ENCODE data around the gene KIN.

Gene KIN

DNA sequence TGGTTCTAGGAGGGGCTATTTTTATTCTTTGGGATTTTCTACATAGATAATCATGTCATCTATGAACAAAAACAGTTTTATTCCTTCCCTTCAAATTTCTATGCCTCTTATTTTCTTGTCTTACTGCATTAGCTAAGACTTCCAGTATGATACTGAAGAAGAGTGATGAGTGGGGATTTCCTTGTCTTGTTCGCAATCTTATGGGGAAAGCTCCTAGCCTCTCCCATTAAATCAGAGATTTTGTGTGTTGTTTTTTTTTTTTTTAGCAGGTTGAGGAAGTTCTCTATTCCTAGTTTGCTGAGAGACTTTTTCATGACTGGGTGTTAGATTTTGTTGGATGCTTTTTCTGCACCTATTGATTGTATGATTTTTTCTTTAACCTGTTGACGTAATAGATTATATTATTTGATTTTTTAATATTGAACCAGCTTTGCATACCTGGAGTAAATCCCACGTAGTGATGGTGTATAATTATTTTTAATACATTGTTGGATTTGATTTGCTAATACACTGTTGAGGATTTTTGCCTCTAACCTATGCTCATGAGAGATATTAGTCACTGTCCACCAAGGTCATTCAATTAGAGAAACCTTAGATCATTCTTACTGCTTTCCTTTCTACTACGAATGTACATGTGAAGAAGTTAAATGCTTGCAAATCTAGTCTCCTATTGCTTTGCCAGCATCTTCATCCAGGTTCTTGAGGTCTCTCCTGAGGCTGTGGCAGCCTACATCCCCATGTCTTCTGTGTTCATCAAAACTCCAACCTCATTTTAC, 6.6 kb upstream of the KIN start:
- H3K9ac ChIP-seq (ENCODE audit: low read depth, low read length), result no peak overlapping the region
- DNase-seq (no peak), ATAC-seq (ENCODE audit: insufficient read depth, low read depth) (no peak)
- TF ChIP-seq, protein P1, sequence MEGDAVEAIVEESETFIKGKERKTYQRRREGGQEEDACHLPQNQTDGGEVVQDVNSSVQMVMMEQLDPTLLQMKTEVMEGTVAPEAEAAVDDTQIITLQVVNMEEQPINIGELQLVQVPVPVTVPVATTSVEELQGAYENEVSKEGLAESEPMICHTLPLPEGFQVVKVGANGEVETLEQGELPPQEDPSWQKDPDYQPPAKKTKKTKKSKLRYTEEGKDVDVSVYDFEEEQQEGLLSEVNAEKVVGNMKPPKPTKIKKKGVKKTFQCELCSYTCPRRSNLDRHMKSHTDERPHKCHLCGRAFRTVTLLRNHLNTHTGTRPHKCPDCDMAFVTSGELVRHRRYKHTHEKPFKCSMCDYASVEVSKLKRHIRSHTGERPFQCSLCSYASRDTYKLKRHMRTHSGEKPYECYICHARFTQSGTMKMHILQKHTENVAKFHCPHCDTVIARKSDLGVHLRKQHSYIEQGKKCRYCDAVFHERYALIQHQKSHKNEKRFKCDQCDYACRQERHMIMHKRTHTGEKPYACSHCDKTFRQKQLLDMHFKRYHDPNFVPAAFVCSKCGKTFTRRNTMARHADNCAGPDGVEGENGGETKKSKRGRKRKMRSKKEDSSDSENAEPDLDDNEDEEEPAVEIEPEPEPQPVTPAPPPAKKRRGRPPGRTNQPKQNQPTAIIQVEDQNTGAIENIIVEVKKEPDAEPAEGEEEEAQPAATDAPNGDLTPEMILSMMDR (IDR thresholded peaks at IDR 0.05; ENCODE audit: borderline replicate concordance, extremely low read depth, low read length, poor library complexity, severe bottlenecking), result no peak
- TF ChIP-seq EZH2 (IDR thresholded peaks at IDR 0.05; ENCODE audit: borderline replicate concordance, low read depth, low read length, severe bottlenecking), result no peak
- H3K36me3 ChIP-seq (ENCODE audit: insufficient read depth, low read length), result peaks cover 51% of the 10 kb centered on the region
- no peak overlapping the region for H3K27ac ChIP-seq (ENCODE audit: low read length)
- H4K20me1 ChIP-seq (ENCODE audit: insufficient read depth, low read length), result peaks cover 65% of the 10 kb centered on the region
- H3K79me2 ChIP-seq (ENCODE audit: insufficient read depth, low read length), result peaks cover 78% of the 10 kb centered on the region
- no peaks in the 10 kb centered on the region for H3K9me3 ChIP-seq (ENCODE audit: insufficient read depth, low read length, severe bottlenecking)
- no peak overlapping the region for H2AFZ ChIP-seq (ENCODE audit: low read depth, low read length)
- no peaks in the 10 kb centered on the region for H3K27me3 ChIP-seq (ENCODE audit: insufficient read depth, low read length, poor library complexity)
- H3K4me3 ChIP-seq (ENCODE audit: low read depth in 1 of 2, low read length in 2 of 2), result no peak overlapping the region
- peaks cover 24% of the 10 kb centered on the region for H3K4me1 ChIP-seq (ENCODE audit: insufficient read depth, low read length)
- H3K4me2 ChIP-seq (ENCODE audit: insufficient read depth, low read length), result no peak overlapping the region

DNA sequence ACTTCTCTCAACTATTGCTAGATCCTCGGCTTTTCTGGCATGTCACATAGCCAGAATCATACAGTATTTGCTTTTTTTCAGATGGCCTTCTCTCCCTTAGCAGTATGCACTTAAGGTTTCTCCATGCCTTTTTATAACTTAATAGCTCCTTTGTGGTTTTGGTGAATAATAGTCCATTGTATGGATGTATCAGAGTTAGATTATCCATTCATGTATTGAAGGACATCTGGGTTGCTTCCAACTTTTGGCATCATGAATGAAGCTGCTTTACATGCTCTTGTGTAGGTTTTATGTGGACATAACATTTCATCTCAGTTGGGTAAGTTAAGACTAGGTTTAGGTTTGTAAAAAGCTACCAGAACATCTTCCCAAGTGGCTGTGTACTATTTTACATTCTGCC, 4.7 kb upstream of the KIN start:
- Histone ChIP-seq H3K9ac (ENCODE audit: low read depth, low read length) (no peak overlapping the region), H3K27ac (ENCODE audit: low read length) (no peak overlapping the region), H3K4me1 (ENCODE audit: insufficient read depth, low read length) (peaks cover 31% of the 10 kb centered on the region), H3K79me2 (ENCODE audit: insufficient read depth, low read length) (peaks cover 94% of the 10 kb centered on the region), H3K27me3 (ENCODE audit: insufficient read depth, low read length, poor library complexity) (no peaks in the 10 kb centered on the region), H3K4me2 (ENCODE audit: insufficient read depth, low read length) (0 out of 2 replicates have a peak overlapping the region, but pooled peaks have one; percentile 18), H3K36me3 (ENCODE audit: insufficient read depth, low read length) (peaks cover 39% of the 10 kb centered on the region), H3K9me3 (ENCODE audit: insufficient read depth, low read length, severe bottlenecking) (no peaks in the 10 kb centered on the region), H3K4me3 (ENCODE audit: low read depth in 1 of 2, low read length in 2 of 2) (no peak overlapping the region), H2AFZ (ENCODE audit: low read depth, low read length) (no peak overlapping the region), H4K20me1 (ENCODE audit: insufficient read depth, low read length) (peaks cover 75% of the 10 kb centered on the region)
- DNase-seq (no peak), ATAC-seq (ENCODE audit: insufficient read depth, low read depth) (no peak)
- TF ChIP-seq EZH2 (IDR thresholded peaks at IDR 0.05; ENCODE audit: borderline replicate concordance, low read depth, low read length, severe bottlenecking), result no peak
- TF ChIP-seq, protein P1 (IDR thresholded peaks at IDR 0.05; ENCODE audit: borderline replicate concordance, extremely low read depth, low read length, poor library complexity, severe bottlenecking), result no peak

DNA sequence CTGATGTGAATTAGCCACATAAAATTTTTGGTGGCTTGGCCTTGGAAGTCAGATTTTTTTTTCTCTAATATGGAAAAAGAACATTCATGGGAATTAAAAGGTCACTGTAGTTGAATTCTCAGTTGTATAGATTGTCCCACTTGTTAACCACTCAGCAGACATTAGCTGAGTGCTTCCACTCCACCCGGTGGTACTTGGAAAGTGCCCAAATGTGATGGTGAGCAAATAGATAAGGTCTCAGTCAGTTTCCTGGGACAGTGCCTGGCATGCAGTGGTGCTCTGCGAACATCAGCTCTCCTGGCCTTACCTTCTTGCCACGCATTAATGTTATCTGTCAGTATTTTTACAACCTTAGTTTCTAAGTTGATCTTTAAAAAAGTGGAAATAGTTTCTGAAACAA, 1.6 kb upstream of the KIN start:
- Histone ChIP-seq H3K4me3 (ENCODE audit: low read depth in 1 of 2, low read length in 2 of 2) (peak overlapping the region; percentile 86 to 97; a peak in 3 of 4 replicates), H3K4me2 (ENCODE audit: insufficient read depth, low read length) (peak overlapping the region; percentile 80), H4K20me1 (ENCODE audit: insufficient read depth, low read length) (peaks cover 58% of the 10 kb centered on the region), H3K36me3 (ENCODE audit: insufficient read depth, low read length) (peaks cover 20% of the 10 kb centered on the region), H3K9me3 (ENCODE audit: insufficient read depth, low read length, severe bottlenecking) (no peaks in the 10 kb centered on the region), H2AFZ (ENCODE audit: low read depth, low read length) (no peak overlapping the region), H3K27me3 (ENCODE audit: insufficient read depth, low read length, poor library complexity) (no peaks in the 10 kb centered on the region), H3K27ac (ENCODE audit: low read length) (peak overlapping the region; percentile 90; the same call in 1 of the 2 replicates), H3K9ac (ENCODE audit: low read depth, low read length) (peak overlapping the region; percentile 88), H3K79me2 (ENCODE audit: insufficient read depth, low read length) (peaks cover 99% of the 10 kb centered on the region), H3K4me1 (ENCODE audit: insufficient read depth, low read length) (peaks cover 54% of the 10 kb centered on the region)
- TF ChIP-seq, protein P1 (IDR thresholded peaks at IDR 0.05; ENCODE audit: borderline replicate concordance, extremely low read depth, low read length, poor library complexity, severe bottlenecking), result no peak
- TF ChIP-seq EZH2 (IDR thresholded peaks at IDR 0.05; ENCODE audit: borderline replicate concordance, low read depth, low read length, severe bottlenecking), result no peak
- DNase-seq (no peak), ATAC-seq (ENCODE audit: insufficient read depth, low read depth) (no peak)

Data from DND-41 (cell line).